C4-2B (cell line): ENCODE results near the gene TEX14.
"Not testable (repeated sequence)": the region's sequence is repeated elsewhere in the genome, so short reads cannot be mapped to it uniquely, and the experiment has no call there.

Source experiments
- H3K27ac ChIP-seq: fragments of 450-650 bp; 2 replicates; pipeline ENCODE4 v1.5.1; 2017
- CTCF ChIP-seq: fragments of 450-650 bp; conservative IDR thresholded peaks from 2 replicates; pipeline ENCODE4 v1.5.1; 2017; ENCODE audit warnings: mild to moderate bottlenecking
- ZFX ChIP-seq: fragments of 450-650 bp; IDR thresholded peaks from 2 replicates; pipeline ENCODE4 v1.6.1; 2017

TEX14 gene

DNA sequence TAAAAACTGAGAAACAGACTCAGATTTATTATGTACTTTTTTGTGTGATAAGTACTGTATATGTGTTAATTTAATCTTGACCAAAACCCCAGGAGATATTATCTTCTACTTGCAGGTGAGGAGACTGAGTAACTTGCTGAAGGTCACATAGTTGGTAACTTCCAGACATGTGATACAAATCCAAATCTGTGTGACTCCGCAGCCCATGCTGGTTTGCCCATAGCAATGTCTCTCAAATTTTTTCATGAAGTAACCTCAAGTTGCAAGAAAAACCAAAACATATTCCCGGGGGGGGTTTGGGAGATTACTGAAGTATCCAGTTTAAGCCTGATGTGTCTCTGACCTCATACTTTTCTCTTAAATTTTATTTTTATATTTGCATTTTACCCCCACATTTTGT is 3.3 kb downstream of the TEX14 start:
- H3K27ac ChIP-seq, result no peak overlapping the region
- TF ChIP-seq ZFX (no peak), CTCF (no peak)

GRCh38 chr17:58686980-58687379 is 4.9 kb downstream of the TEX14 start:
- TF ChIP-seq ZFX, result no peak
- no peak for TF ChIP-seq CTCF
- no peak overlapping the region for H3K27ac ChIP-seq

DNA sequence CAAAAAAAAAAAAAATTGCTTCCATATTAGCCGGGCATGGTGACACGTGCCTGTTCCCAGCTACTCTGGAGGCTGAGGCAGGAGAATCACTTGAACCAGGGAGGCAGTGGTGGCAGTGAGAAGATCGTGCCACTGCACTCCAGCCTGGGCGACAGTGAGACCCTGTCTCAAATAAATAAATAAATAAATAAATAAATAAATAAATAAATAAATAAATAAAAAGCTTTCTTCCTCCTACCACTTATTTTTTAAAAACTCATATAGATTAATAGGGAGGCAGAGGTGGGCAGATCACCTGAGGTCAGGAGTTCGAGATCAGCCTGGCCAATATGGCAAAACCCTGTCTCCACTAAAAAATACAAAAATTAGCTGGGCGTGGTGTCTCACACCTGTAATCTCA is 7.4 kb downstream of the TEX14 start:
- H3K27ac ChIP-seq, result not testable (repeated sequence)

DNA sequence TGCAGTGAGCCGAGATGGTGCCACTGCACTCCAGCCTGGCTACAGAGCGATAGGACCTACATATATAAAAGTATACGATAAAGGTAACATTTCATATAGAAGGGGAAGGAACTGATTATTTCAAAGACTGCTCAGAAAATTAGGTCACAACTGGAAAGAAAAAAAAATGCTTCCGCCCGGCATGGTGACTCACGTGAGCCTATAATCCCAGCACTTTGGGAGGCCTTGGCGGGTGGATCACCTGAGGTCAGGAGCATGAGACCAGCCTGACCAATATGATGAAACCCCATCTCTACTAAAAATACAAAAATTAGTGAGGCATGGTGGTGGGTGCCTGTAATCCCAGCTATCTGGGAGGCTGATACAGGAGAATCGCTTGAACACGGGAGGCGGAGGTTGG is 7.8 kb downstream of the TEX14 start:
- no peak for TF ChIP-seq CTCF
- no peak for TF ChIP-seq ZFX
- H3K27ac ChIP-seq, result no peak overlapping the region

DNA sequence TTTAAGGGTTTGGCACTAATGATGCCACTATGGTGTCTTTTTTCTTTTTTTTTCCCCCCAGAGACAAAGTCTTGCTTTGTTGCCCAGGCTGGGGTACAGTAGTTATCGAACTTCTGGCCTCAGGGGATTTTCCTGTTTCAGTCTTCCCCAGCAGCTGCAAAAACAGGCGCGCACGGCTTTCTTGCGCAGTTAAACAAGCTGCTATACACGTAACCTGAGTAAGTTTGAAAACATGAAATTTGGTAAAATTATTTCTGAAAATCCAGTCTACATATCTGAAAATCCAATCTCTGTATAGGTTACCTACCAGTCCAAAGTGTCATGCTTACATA is 11.8 kb downstream of the TEX14 start:
- TF ChIP-seq CTCF (no peak), ZFX (no peak)
- H3K27ac ChIP-seq, result no peak overlapping the region

DNA sequence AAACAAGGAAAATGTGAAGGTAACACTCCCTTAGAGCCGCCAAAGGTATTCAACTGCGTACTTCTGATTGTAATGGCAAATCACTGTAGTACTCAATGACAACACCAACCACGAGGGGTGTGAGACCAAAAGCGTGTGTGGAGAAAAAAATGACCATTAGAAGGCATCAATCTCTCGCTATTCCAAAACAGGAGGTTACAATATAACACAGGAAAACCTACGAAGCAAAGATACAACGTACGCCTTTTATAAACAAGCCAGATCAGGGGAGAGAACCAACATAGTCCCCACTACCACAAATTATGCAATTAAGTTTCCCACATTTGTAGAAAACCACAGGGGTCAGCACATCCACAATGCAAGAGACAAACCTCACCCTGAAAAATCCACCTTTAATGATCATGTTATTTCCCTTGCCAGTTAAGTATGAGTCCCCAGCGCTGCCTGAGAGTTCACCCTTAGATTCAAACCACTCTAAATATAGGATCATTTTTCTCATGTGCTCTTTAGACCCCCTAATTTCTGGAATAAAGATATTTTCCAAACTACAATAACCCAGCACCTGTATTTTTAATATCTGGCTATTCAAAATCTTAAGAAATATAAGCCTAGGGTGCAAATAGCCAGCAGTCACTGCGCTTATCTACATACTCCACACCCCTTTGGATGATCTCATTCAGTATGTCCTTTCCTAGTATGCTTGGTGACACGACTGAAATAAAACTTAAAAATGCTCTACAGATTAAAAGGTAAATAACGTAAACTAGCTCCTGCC is 12.4 kb downstream of the TEX14 start:
- no peak overlapping the region for H3K27ac ChIP-seq

GRCh38 chr17:58678287-58678686 is 13.6 kb downstream of the TEX14 start:
- not testable (repeated sequence) for H3K27ac ChIP-seq

More for the DNA sequence above, 12.4 kb downstream of the TEX14 start:
- TF ChIP-seq ZFX (no peak), CTCF (no peak)

- TF ChIP-seq ZFX, result no peak
- TF ChIP-seq CTCF, result no peak
- no peak overlapping the region for H3K27ac ChIP-seq
Measured at GRCh38 chr17:58677194-58677880, 14.5 kb downstream of the TEX14 start.
